Dermis lymphatic vessel endothelial cell (primary cell): ENCODE data around the gene NSUN2. TPM values are rescaled to one million over a fixed set of nuclear protein-coding genes. Genes with fewer than 3 reads are reported as not detected.

Source experiments
- total RNA-seq: library from RNA; depleted of rRNA; stranded (reverse); fragments of >200 nt; gene quantifications from 2 replicates; pipeline ENCODE4 v1.2.1, GENCODE V29; 2014

Gene NSUN2
- 46.3 and 55.6 TPM in 2 replicates for total RNA-seq

DNA sequence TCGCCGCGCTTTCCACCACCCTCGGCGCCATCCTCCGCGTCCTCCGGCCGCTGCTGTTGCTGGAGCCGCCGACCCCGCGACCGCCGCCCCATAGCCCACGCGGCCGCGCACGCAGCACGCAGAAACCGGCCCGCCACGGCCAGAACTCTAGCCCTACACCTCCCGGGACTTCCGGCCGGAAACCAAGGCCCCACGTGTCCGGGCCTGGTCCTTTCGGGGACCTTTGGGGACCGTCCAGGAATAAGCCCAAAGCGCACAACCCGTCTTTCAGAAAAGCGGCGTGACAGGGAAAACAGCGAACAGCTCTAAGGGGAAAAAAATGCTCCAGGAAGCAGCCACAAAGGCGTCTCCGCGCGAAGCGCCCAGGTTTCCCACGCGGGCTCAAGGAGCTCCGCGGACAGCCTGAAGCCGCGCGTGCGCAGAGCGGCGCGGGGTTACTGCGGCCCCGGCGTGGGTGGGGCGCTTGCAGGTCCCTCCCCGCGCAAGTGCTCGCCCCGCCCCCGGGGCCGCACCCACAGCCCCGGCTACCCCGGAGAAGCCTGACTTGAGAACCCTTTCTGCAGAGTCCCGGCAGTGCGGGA is at the start of gene NSUN2, which contains the start of gene SRD5A1:
Gene NSUN2 (minus strand): TSS at position 157 of the 581 bp plus-strand sequence. CDS start 65 bp downstream, at position 92.
Gene SRD5A1 (plus strand): TSS at position 553 of the 581 bp plus-strand sequence. CDS start 137 bp downstream, outside the sequence.

Other genes starting within 250 kb of the NSUN2 start
- gene UBE2QL1, start 184.2 kb downstream of the NSUN2 start, total RNA-seq, result 0.65 and 0.86 TPM in 2 replicates
- 4.4 and 5.6 TPM in 2 replicates for gene SRD5A1, start 396 bp upstream of the NSUN2 start, total RNA-seq
- gene TENT4A, start 80.4 kb upstream of the NSUN2 start, total RNA-seq, result 7.8 and 8.5 TPM in 2 replicates